Left lung (tissue), 10 donors: ENCODE data around the gene CCSER2. TPM values are rescaled to one million over a fixed set of nuclear protein-coding genes. Genes with fewer than 3 reads are reported as not detected.
A peak's percentile ranks its signal among the peaks of the same experiment; 100 is the strongest.
"Not testable (repeated sequence)": the region's sequence is repeated elsewhere in the genome, so short reads cannot be mapped to it uniquely, and the experiment has no call there.

Source experiments
- ATAC-seq: fragments of 200-7000 bp; cut with Tn5 transposase; one replicate; pipeline ENCODE4 v1.9.1; 2020; ENCODE audit warnings: moderate library complexity
- DNase-seq, 4 donors: peaks; one replicate each; pipeline ENCODE4 v3.0.0-alpha.2; 2013 to 2020
- H3K27ac ChIP-seq, 2 donors: fragments of 200-600 bp; sonication (generic) in 1 of 2; one replicate each; pipeline versions ENCODE4 v1.5.0 to v1.8.0; 2020 to 2021
- H3K27me3 ChIP-seq, 2 donors: fragments of 200-600 bp; sonication (generic) in 1 of 2; one replicate each; pipeline versions ENCODE4 v1.5.0 to v1.8.0; 2020 to 2021
- H3K36me3 ChIP-seq, 2 donors: fragments of 200-600 bp; sonication (generic) in 1 of 2; one replicate each; pipeline versions ENCODE4 v1.5.0 to v1.8.0; 2020 to 2021
- H3K4me1 ChIP-seq, 2 donors: fragments of 200-600 bp; one replicate each; pipeline ENCODE4 v1.8.0; 2021
- H3K4me3 ChIP-seq, 2 donors: fragments of 200-600 bp; sonication (generic) in 1 of 2; one replicate each; pipeline versions ENCODE4 v1.5.0 to v1.8.0; 2020 to 2021; ENCODE audit warnings: mild to moderate bottlenecking in 1 of 2
- H3K9me3 ChIP-seq, 2 donors: fragments of 200-600 bp; sonication (generic) in 1 of 2; one replicate each; pipeline versions ENCODE4 v1.5.0 to v1.8.0; 2020 to 2021
- intact Hi-C, 2 donors: fragments of 100-400 bp; cut with DNase I; formaldehyde crosslinking; loops; one replicate each; pipeline versions ENCODE4 v1.11.2 to v1.14.2; 2022
- polyA plus RNA-seq, 6 donors: library from polyadenylated mRNA; unstranded; fragments of 120-200 nt; gene quantifications; one replicate each; pipeline ENCODE4 v1.2.1, GENCODE V29; 2013; ENCODE audit not compliant: insufficient read length in 6 of 6
- total RNA-seq, 2 donors: library from RNA; stranded (reverse); fragmentation: NEBNext Ultra II Directional; extraction: Animal tissue kit (Norgen Biotek cat#: 25700); gene quantifications; one replicate each; pipeline ENCODE4 v1.2.1, GENCODE V29; 2021
- TF ChIP-seq, protein P1 (sequence below), 2 donors: fragments of 200-600 bp; sonication (generic) in 1 of 2; IDR thresholded peaks; one replicate each; pipeline versions ENCODE4 v1.5.0 to v1.8.0; 2021; ENCODE audit warnings: antibody characterized with exemption in 2 of 2
- donor health status: DM: no; HTN: yes; CAD: no.
- donor health status: DM: no; HTN: no; CAD: no.

Gene CCSER2
- total and polyA plus RNA-seq, 8 donors = 32.7 to 65.5 (median 37.9) TPM

DNA sequence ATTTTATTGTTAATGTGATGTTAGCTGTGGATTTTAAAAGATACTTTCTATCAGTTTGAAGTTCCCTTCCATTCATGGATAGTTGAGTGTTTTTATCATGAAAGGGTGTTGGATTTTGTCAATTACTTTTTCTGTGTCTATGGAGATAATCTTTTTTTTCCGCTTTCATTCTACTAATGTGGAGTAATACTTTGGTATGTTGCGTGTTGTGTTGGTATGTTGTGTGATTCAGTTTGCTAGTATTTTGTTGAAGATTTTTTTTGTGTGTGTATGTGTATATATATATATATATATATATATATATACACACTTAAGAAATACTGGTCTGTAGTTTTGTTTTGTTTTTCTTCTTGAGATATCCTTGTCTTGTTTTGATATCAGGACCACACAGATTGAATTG, 100.3 kb downstream of the CCSER2 start:
- DNase-seq = no peak
- ATAC-seq = no peak
- Histone ChIP-seq H3K9me3 (no peaks in the 10 kb centered on the region), H3K4me1 (peaks cover 7 to 10% of the 10 kb centered on the region in 2 donors), H3K27me3 (no peaks in the 10 kb centered on the region), H3K27ac (no peak overlapping the region), H3K4me3 (no peak overlapping the region), H3K36me3 (no peaks in the 10 kb centered on the region)
- TF ChIP-seq, protein P1, sequence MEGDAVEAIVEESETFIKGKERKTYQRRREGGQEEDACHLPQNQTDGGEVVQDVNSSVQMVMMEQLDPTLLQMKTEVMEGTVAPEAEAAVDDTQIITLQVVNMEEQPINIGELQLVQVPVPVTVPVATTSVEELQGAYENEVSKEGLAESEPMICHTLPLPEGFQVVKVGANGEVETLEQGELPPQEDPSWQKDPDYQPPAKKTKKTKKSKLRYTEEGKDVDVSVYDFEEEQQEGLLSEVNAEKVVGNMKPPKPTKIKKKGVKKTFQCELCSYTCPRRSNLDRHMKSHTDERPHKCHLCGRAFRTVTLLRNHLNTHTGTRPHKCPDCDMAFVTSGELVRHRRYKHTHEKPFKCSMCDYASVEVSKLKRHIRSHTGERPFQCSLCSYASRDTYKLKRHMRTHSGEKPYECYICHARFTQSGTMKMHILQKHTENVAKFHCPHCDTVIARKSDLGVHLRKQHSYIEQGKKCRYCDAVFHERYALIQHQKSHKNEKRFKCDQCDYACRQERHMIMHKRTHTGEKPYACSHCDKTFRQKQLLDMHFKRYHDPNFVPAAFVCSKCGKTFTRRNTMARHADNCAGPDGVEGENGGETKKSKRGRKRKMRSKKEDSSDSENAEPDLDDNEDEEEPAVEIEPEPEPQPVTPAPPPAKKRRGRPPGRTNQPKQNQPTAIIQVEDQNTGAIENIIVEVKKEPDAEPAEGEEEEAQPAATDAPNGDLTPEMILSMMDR (IDR thresholded peaks at IDR 0.05) = no peak
- intact Hi-C loops = no loop called here

DNA sequence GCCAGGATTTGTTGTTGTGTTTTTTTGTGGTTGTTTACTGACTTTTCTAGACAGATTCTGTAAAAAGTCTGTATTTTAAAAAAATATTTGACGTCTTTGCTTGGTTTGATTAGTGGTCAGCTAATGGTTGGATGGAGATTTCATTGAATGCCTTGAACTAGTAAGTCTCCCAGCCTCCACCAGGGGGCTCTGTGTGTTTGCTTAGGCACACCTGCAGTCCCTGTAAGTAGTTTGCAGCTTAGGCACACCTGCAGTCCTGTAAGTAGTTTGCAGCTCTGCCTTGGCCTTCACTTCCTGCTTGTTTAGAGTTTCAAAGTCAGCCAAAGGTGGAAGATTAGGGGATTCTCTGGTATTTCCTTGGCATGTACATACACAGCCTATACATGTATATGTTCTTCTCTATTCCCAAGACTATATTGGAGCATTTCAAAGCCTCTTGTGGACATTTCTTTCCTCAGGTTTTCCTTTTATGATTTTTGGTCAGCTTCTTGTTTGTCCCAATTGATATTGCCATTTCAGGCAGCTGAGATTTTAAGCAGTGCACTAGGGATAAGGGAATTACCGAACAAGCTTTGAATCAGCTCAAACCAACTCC, 101.6 kb downstream of the CCSER2 start:
- no peaks in the 10 kb centered on the region for H3K9me3 ChIP-seq
- H3K27ac ChIP-seq = no peak overlapping the region
- TF ChIP-seq, protein P1 (IDR thresholded peaks at IDR 0.05) = peak; percentile 50 to 66
- peaks cover 0 to 3% of the 10 kb centered on the region in 2 donors for H3K4me1 ChIP-seq
- DNase-seq (peak in 1 of 4 donors; percentile 39), ATAC-seq (peak; percentile 63)
- intact Hi-C loops = no loop called here
- no peaks in the 10 kb centered on the region for H3K36me3 ChIP-seq
- no peaks in the 10 kb centered on the region for H3K27me3 ChIP-seq
- H3K4me3 ChIP-seq = no peak overlapping the region

DNA sequence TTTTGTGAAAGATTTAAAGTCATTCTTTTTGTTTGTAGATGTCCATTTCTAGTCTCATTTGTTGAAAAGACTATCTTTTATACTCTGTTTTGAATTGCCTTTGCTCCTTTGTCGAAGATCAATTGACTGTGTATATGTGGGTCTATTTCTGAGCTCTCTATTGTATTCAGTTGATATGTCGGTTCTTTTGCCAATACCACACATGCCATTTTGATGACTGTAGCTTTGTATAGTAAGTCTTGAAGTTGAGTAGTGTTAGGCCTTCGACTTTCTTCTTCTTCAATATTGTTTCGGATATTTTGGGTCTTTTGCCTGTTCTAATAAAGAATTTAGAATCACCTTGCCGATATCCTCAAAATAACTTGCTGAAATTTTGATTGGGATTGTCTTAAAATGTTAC, 104.5 kb downstream of the CCSER2 start:
- H3K9me3 ChIP-seq = no peaks in the 10 kb centered on the region
- no peaks in the 10 kb centered on the region for H3K36me3 ChIP-seq
- intact Hi-C loops = no loop called here
- TF ChIP-seq, protein P1 (IDR thresholded peaks at IDR 0.05) = no peak
- no peaks in the 10 kb centered on the region for H3K27me3 ChIP-seq
- ATAC-seq (no peak), DNase-seq (no peak)
- H3K27ac ChIP-seq = no peak overlapping the region
- no peak overlapping the region for H3K4me3 ChIP-seq
- H3K4me1 ChIP-seq = no peaks in the 10 kb centered on the region

DNA sequence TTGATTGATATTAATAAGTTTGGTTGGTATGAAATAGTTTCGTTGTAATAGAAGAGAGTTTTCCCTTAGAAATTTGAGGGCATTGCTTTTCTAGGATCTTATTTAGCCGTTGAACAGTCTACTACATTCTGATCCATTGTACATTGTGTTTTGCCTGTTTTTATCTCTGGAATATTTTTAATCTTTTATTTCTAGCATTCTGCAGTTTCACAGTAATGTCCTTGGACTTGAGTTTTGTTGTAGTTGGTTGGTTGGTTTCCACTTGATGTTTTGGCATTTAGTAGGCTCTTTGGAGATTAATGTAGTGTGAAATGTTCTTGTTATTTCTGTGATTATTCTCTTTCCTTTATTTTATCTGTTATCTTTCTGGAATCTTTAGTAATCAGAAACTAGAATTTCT, 112.4 kb downstream of the CCSER2 start:
- H3K27ac ChIP-seq = no peak overlapping the region
- intact Hi-C loops = no loop called here
- H3K4me1 ChIP-seq = no peaks in the 10 kb centered on the region
- no peak overlapping the region for H3K4me3 ChIP-seq
- no peaks in the 10 kb centered on the region for H3K27me3 ChIP-seq
- H3K9me3 ChIP-seq = no peaks in the 10 kb centered on the region
- ATAC-seq (no peak), DNase-seq (no peak)
- peaks cover 0 to 14% of the 10 kb centered on the region in 2 donors for H3K36me3 ChIP-seq
- TF ChIP-seq, protein P1 (IDR thresholded peaks at IDR 0.05) = no peak

DNA sequence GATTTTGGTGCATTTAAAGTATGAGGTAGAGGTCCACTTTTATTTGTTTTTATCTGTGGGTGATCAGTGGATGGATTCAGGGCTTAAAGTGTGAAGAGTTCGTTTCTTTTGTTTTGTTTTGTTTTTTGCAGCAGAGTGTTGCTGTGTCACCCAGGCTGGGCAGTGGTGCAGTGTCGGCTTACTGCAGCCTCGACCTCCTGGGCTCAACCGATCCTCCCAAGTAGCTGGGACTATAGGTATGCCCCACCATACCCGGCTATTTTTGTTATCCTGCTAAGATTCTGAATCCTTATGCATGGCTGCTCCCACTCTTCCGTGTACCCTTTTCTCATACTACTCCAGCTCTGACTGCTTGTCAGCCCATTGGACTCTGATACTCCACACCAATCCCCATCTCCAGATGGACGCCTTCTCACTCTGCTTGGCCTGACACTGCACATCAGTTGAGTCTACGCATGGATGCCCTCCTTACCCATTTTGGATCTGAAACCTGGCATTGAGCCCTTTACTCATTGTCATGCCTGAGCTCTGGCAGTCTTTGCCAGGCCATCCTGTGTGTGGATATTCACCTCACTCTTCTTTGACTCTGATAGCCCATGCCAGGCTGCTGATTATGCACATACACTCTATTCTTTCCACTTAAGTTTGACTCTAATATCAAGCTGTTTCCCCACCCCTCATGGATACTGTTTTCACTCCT, 119.5 kb downstream of the CCSER2 start:
- Histone ChIP-seq H3K36me3 (peaks cover 0 to 13% of the 10 kb centered on the region in 2 donors), H3K4me3 (no peak overlapping the region), H3K9me3 (no peaks in the 10 kb centered on the region), H3K4me1 (no peaks in the 10 kb centered on the region), H3K27me3 (no peaks in the 10 kb centered on the region), H3K27ac (no peak overlapping the region)
- TF ChIP-seq, protein P1 (IDR thresholded peaks at IDR 0.05) = no peak
- intact Hi-C loops = no loop called here
- ATAC-seq (no peak), DNase-seq (no peak)

DNA sequence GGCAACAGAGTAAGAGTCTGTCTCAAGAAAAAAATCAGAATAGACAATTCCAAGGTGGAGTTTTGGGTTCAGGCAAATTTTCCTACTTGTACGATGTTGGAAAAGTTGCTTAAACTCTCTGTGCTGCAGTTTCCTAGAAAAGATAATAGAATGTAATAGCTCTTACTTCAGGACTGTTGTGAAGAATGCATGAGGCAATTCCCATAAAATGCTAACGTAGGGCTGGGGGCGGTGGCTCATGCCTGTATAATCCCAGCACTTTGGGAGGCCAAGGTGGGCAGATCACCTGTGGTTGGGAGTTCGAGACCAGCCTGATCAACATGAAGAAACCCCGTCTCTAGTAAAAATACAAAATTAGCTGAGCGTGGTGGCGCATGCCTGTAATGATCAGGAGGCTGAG, 121.0 kb downstream of the CCSER2 start:
- DNase-seq, H3K9me3 ChIP-seq, H3K36me3 ChIP-seq, H3K4me3 ChIP-seq, H3K4me1 ChIP-seq, ATAC-seq, H3K27me3 ChIP-seq, intact Hi-C loops, H3K27ac ChIP-seq: not testable (repeated sequence)
